ENCODE measurements around the gene GTPBP4.

DNA sequence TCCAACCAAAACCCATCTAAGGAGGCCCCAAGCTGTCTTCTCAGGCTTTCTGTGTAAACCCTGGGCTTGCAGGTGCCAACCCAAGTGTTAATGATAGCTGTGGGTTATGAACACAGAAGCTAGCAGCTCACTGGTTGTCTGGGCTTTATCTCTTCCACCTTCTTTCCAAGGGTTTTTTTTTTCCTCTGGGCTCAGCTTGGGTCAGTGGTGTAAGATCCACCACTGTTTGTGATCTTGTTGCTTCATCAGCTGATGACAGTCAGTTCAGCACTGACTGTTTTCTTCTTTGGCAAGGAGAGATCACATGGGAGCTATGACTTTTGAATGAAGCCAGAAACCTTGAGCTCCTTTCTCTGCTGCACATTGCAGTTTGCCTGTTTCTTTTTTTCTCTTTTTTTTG is 4.6 kb downstream of the GTPBP4 start:
- TF ChIP-seq CTCF (IDR thresholded peaks at IDR 0.05; ENCODE audit: low read length) (no peak), EZH2 (IDR thresholded peaks at IDR 0.05; ENCODE audit: borderline replicate concordance, low read length) (no peak)
